ENCODE results near the gene PGM2L1.
"Not testable (repeated sequence)": the region's sequence is repeated elsewhere in the genome, so short reads cannot be mapped to it uniquely, and the experiment has no call there.

PGM2L1 gene

GRCh38 chr11:74397501-74398243, 561 bp downstream of the PGM2L1 start:
- FAIRE-seq = no peak

GRCh38 chr11:74392256-74392655, 6.0 kb downstream of the PGM2L1 start:
- no peak for FAIRE-seq

GRCh38 chr11:74391193-74391592, 7.0 kb downstream of the PGM2L1 start:
- FAIRE-seq = no peak

- no peak for FAIRE-seq
These were observed 7.5 kb downstream of the PGM2L1 start for GRCh38 chr11:74390697-74391096.

GRCh38 chr11:74388678-74389327, 9.4 kb downstream of the PGM2L1 start:
- peak; percentile 86 for FAIRE-seq

- FAIRE-seq = no peak
These were observed 13.6 kb downstream of the PGM2L1 start for GRCh38 chr11:74384641-74385040.

GRCh38 chr11:74380746-74381439, 17.3 kb downstream of the PGM2L1 start:
- FAIRE-seq = no peak

GRCh38 chr11:74377689-74378088, 20.5 kb downstream of the PGM2L1 start:
- no peak for FAIRE-seq

GRCh38 chr11:74373382-74373781, 24.9 kb downstream of the PGM2L1 start:
- FAIRE-seq = no peak

GRCh38 chr11:74371269-74372052, 26.8 kb downstream of the PGM2L1 start:
- no peak for FAIRE-seq

GRCh38 chr11:74370123-74370522, 28.1 kb downstream of the PGM2L1 start:
- FAIRE-seq = no peak

GRCh38 chr11:74367881-74368280, 30.4 kb downstream of the PGM2L1 start:
- no peak for FAIRE-seq

GRCh38 chr11:74366576-74366975, 31.7 kb downstream of the PGM2L1 start:
- no peak for FAIRE-seq

- FAIRE-seq = not testable (repeated sequence)
These were observed 32.4 kb downstream of the PGM2L1 start for GRCh38 chr11:74365805-74366204.

GRCh38 chr11:74357449-74357848, 40.8 kb downstream of the PGM2L1 start:
- FAIRE-seq = no peak

GRCh38 chr11:74355626-74356025, 42.6 kb downstream of the PGM2L1 start:
- no peak for FAIRE-seq

- no peak for FAIRE-seq
These were observed 44.2 kb downstream of the PGM2L1 start for GRCh38 chr11:74354036-74354435.

GRCh38 chr11:74347381-74347780, 50.9 kb downstream of the PGM2L1 start:
- no peak for FAIRE-seq

GRCh38 chr11:74345420-74345819, 52.8 kb downstream of the PGM2L1 start:
- FAIRE-seq = no peak

- no peak for FAIRE-seq
These were observed 56.3 kb downstream of the PGM2L1 start for GRCh38 chr11:74341921-74342320.

GRCh38 chr11:74339619-74340018, 58.6 kb downstream of the PGM2L1 start:
- FAIRE-seq = no peak

GRCh38 chr11:74338963-74339362, 59.3 kb downstream of the PGM2L1 start:
- no peak for FAIRE-seq

- FAIRE-seq = no peak
These were observed 65.0 kb downstream of the PGM2L1 start for GRCh38 chr11:74333193-74333592.

All from endometrium (tissue), 2 donors.